GM23338 (cell line): ENCODE results near the gene DTNB.

Experiments used
- CREB1 ChIP-seq: fragments of 250-450 bp; sonication (Bioruptor Pico); IDR thresholded peaks from 2 replicates; pipeline ENCODE4 v1.5.0; 2020; ENCODE audit warnings: low read depth, mild to moderate bottlenecking, moderate library complexity
- ETS1 ChIP-seq: IDR thresholded peaks from 2 replicates; pipeline ENCODE4 v1.6.1; 2016; ENCODE audit warnings: antibody characterized with exemption
- EZH2 ChIP-seq: fragments of 200-600 bp; sonication (generic); IDR thresholded peaks from one replicate; pipeline ENCODE4 v1.8.0; 2017; ENCODE audit warnings: antibody characterized with exemption, mild to moderate bottlenecking, low read depth; ENCODE audit not compliant: unreplicated experiment
- EZH2phosphoT487 ChIP-seq: fragments of 200-600 bp; sonication (generic); IDR thresholded peaks from one replicate; pipeline ENCODE4 v1.8.1; 2018; ENCODE audit warnings: antibody characterized with exemption; ENCODE audit not compliant: unreplicated experiment
- JUNB ChIP-seq: IDR thresholded peaks from one replicate; pipeline ENCODE4 v1.6.1; 2016; ENCODE audit warnings: antibody characterized with exemption; ENCODE audit not compliant: unreplicated experiment
- POLR2AphosphoS5 ChIP-seq: IDR thresholded peaks from 2 replicates; pipeline ENCODE4 v1.6.1; 2016; ENCODE audit warnings: antibody characterized with exemption, low read depth
- STAT1 ChIP-seq: IDR thresholded peaks from one replicate; pipeline ENCODE4 v1.6.1; 2016; ENCODE audit warnings: antibody characterized with exemption; ENCODE audit not compliant: unreplicated experiment
- ZNF114 ChIP-seq: fragments of 250-450 bp; sonication (Bioruptor Pico); IDR thresholded peaks from 2 replicates; pipeline ENCODE4 v1.5.0; 2020; ENCODE audit warnings: mild to moderate bottlenecking, moderate library complexity
- TF ChIP-seq, protein P1 (sequence below), 2 experiments: fragments of 200-600 bp in 1 of 2; sonication (generic) in 1 of 2; conservative IDR thresholded peaks; 2 replicates each; pipeline versions ENCODE4 v1.5.1 to v1.6.1; 2016 to 2017; ENCODE audit warnings: antibody characterized with exemption in 2 of 2, low read depth in 2 of 2, mild to moderate bottlenecking in 2 of 2, moderate library complexity in 1 of 2
- TF ChIP-seq, protein P2 (sequence below): IDR thresholded peaks from one replicate; pipeline ENCODE4 v1.6.1; 2018; ENCODE audit warnings: antibody characterized with exemption; ENCODE audit not compliant: unreplicated experiment

- TF ChIP-seq, protein P1, sequence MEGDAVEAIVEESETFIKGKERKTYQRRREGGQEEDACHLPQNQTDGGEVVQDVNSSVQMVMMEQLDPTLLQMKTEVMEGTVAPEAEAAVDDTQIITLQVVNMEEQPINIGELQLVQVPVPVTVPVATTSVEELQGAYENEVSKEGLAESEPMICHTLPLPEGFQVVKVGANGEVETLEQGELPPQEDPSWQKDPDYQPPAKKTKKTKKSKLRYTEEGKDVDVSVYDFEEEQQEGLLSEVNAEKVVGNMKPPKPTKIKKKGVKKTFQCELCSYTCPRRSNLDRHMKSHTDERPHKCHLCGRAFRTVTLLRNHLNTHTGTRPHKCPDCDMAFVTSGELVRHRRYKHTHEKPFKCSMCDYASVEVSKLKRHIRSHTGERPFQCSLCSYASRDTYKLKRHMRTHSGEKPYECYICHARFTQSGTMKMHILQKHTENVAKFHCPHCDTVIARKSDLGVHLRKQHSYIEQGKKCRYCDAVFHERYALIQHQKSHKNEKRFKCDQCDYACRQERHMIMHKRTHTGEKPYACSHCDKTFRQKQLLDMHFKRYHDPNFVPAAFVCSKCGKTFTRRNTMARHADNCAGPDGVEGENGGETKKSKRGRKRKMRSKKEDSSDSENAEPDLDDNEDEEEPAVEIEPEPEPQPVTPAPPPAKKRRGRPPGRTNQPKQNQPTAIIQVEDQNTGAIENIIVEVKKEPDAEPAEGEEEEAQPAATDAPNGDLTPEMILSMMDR (conservative IDR thresholded peaks at IDR 0.05; ENCODE audit: low read depth in 2 of 2): no peak
- TF ChIP-seq POLR2AphosphoS5 (no peak), ETS1 (no peak), EZH2 (no peak), CREB1 (CRISPR knock-in tag) (no peak), EZH2phosphoT487 (no peak), JUNB (no peak), STAT1 (no peak), ZNF114 (CRISPR knock-in tag) (no peak)
- TF ChIP-seq, protein P2, sequence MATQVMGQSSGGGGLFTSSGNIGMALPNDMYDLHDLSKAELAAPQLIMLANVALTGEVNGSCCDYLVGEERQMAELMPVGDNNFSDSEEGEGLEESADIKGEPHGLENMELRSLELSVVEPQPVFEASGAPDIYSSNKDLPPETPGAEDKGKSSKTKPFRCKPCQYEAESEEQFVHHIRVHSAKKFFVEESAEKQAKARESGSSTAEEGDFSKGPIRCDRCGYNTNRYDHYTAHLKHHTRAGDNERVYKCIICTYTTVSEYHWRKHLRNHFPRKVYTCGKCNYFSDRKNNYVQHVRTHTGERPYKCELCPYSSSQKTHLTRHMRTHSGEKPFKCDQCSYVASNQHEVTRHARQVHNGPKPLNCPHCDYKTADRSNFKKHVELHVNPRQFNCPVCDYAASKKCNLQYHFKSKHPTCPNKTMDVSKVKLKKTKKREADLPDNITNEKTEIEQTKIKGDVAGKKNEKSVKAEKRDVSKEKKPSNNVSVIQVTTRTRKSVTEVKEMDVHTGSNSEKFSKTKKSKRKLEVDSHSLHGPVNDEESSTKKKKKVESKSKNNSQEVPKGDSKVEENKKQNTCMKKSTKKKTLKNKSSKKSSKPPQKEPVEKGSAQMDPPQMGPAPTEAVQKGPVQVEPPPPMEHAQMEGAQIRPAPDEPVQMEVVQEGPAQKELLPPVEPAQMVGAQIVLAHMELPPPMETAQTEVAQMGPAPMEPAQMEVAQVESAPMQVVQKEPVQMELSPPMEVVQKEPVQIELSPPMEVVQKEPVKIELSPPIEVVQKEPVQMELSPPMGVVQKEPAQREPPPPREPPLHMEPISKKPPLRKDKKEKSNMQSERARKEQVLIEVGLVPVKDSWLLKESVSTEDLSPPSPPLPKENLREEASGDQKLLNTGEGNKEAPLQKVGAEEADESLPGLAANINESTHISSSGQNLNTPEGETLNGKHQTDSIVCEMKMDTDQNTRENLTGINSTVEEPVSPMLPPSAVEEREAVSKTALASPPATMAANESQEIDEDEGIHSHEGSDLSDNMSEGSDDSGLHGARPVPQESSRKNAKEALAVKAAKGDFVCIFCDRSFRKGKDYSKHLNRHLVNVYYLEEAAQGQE: no peak
Measured at GRCh38 chr2:25506226-25506625, 167.2 kb downstream of the DTNB start.
